ENCODE measurements around the gene GULP1. TPM values are rescaled to one million over a fixed set of nuclear protein-coding genes. Genes with fewer than 3 reads are reported as not detected.

The GULP1 gene
- total RNA-seq, 4 donors from 2014 or later, result 6.4 to 44.1 (median 25.4) TPM

GRCh38 chr2:188327518-188328213 is 36.0 kb downstream of the GULP1 start:
- intact Hi-C loops (cut with DNase I; ENCODE audit: low total_unique reads), result no loop called here
- no peak for DNase-seq
- TF ChIP-seq POLR2A (IDR thresholded peaks at IDR 0.05) (no peak), CTCF (IDR thresholded peaks at IDR 0.05) (no peak), POLR2AphosphoS5 (IDR thresholded peaks at IDR 0.05) (no peak), EP300 (IDR thresholded peaks at IDR 0.05; ENCODE audit: low read depth) (no peak)
- H3K4me3 ChIP-seq, result no peak overlapping the region
- no peaks in the 10 kb centered on the region for H3K27me3 ChIP-seq
- no peaks in the 10 kb centered on the region for H3K36me3 ChIP-seq
- H3K9me3 ChIP-seq, result no peaks in the 10 kb centered on the region
- no peak overlapping the region for H3K27ac ChIP-seq
- in situ Hi-C loops (cut with MboI; ENCODE audit: low pct_ligation_motif_present in 1 of 4, low pct_unique_long_range_greater_than_20kb in 1 of 4, low sequenced_read_pairs in 3 of 4), result no loop called here
- H3K4me1 ChIP-seq, result peaks cover 0 to 15% (median 0%) of the 10 kb centered on the region in 4 donors

GRCh38 chr2:188328419-188328818 is 36.7 kb downstream of the GULP1 start:
- H3K4me3 ChIP-seq, result no peak overlapping the region
- TF ChIP-seq CTCF (IDR thresholded peaks at IDR 0.05) (no peak), EP300 (IDR thresholded peaks at IDR 0.05; ENCODE audit: low read depth) (no peak), POLR2AphosphoS5 (IDR thresholded peaks at IDR 0.05) (no peak), POLR2A (IDR thresholded peaks at IDR 0.05) (no peak)
- H3K36me3 ChIP-seq, result no peaks in the 10 kb centered on the region
- no peak for DNase-seq
- peaks cover 0 to 7% (median 0%) of the 10 kb centered on the region in 4 donors for H3K4me1 ChIP-seq
- WGBS, 2 donors (ENCODE audit: low coverage in 1 of 2), result 75 to 100% methylated on average over 1 of the region's 1 CpG
- no peaks in the 10 kb centered on the region for H3K9me3 ChIP-seq
- no peaks in the 10 kb centered on the region for H3K27me3 ChIP-seq
- intact Hi-C loops (cut with DNase I; ENCODE audit: low total_unique reads) (no loop called here), in situ Hi-C loops (cut with MboI; ENCODE audit: low pct_ligation_motif_present in 1 of 4, low pct_unique_long_range_greater_than_20kb in 1 of 4, low sequenced_read_pairs in 3 of 4) (no loop called here)
- no peak overlapping the region for H3K27ac ChIP-seq

- intact Hi-C loops (cut with DNase I; ENCODE audit: low total_unique reads), result no loop called here
These were observed 38.8 kb downstream of the GULP1 start for GRCh38 chr2:188330316-188331053.

More at GRCh38 chr2:188330316-188331053, 38.8 kb downstream of the GULP1 start:
- no peaks in the 10 kb centered on the region for H3K36me3 ChIP-seq
- 77 to 85% methylated on average over 2 of the region's 2 CpGs for WGBS, 2 donors (ENCODE audit: low coverage in 1 of 2)
- no peak for TF ChIP-seq CTCF (IDR thresholded peaks at IDR 0.05)
- TF ChIP-seq POLR2A (IDR thresholded peaks at IDR 0.05), result no peak
- TF ChIP-seq POLR2AphosphoS5 (IDR thresholded peaks at IDR 0.05), result no peak
- no peak for TF ChIP-seq EP300 (IDR thresholded peaks at IDR 0.05; ENCODE audit: low read depth)
- no peaks in the 10 kb centered on the region for H3K9me3 ChIP-seq
- no peaks in the 10 kb centered on the region for H3K27me3 ChIP-seq
- in situ Hi-C loops (cut with MboI; ENCODE audit: low pct_ligation_motif_present in 1 of 4, low pct_unique_long_range_greater_than_20kb in 1 of 4, low sequenced_read_pairs in 3 of 4), result no loop called here
- no peak for DNase-seq
- no peak overlapping the region for H3K27ac ChIP-seq
- H3K4me1 ChIP-seq, result no peaks in the 10 kb centered on the region
- H3K4me3 ChIP-seq, result no peak overlapping the region
